ENCODE results near the gene PICALM. TPM values are rescaled to one million over a fixed set of nuclear protein-coding genes. Genes with fewer than 3 reads are reported as not detected.
A peak's percentile ranks its signal among the peaks of the same experiment; 100 is the strongest.

PICALM gene, protein sequence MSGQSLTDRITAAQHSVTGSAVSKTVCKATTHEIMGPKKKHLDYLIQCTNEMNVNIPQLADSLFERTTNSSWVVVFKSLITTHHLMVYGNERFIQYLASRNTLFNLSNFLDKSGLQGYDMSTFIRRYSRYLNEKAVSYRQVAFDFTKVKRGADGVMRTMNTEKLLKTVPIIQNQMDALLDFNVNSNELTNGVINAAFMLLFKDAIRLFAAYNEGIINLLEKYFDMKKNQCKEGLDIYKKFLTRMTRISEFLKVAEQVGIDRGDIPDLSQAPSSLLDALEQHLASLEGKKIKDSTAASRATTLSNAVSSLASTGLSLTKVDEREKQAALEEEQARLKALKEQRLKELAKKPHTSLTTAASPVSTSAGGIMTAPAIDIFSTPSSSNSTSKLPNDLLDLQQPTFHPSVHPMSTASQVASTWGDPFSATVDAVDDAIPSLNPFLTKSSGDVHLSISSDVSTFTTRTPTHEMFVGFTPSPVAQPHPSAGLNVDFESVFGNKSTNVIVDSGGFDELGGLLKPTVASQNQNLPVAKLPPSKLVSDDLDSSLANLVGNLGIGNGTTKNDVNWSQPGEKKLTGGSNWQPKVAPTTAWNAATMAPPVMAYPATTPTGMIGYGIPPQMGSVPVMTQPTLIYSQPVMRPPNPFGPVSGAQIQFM
- polyA plus RNA-seq (2011; rRNA removed) (195 and 212 TPM in 2 replicates), polyA plus RNA-seq (2017; fragmentation: RNase III; extraction: RNeasy Plus Mini Kit Qiagen cat#74134 plus additional on column Dnase treatment) (113 to 118 TPM (median 114 TPM) in 3 replicates), polyA minus RNA-seq (2011; rRNA and poly(A)+ RNA removed) (234 and 248 TPM in 2 replicates)
- 47.7 and 59.2 TPM in 2 replicates for polyA plus RNA-seq (2012; cell fraction: cytosol; rRNA removed)
- 36.6 and 46.8 TPM in 2 replicates for polyA plus RNA-seq (2012; cell fraction: nucleus; rRNA removed)

DNA sequence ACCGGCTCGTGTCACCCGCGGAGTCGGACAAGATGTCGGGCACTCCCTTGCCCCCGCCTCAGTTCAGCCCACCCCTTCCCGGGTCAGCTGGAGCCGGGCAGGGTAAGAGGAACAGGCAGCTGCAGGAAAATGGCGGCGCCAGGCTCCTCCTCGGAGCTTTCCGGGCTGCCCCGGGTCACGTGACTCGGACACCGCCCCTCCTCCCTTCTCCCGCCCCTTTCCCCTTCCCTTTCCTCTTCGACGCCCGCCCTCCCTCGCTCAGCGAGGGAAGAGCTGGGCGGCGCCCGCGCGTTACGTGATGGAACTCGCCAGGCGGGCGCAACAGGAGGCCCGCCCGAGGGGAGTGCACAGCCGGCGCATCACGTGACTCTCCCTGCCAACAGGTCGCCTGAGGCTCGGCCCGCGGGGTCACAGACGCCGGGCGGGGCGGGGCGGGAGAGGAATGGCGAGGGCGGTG is at the start of gene PICALM:
Gene PICALM, minus strand, starts transcription at position 134 of the 457 bp plus-strand sequence. CDS start 304 bp downstream, outside the sequence.
- WGBS (ENCODE audit: missing lambda C conversion rate): 0% methylated on average over 7 of the region's 48 CpGs
- ChIA-PET POLR2A (interaction anchor here (0.6 to 3.5 kb wide), 20 partner anchors 9 to 406 kb away, joined by 3 to 28 read pairs (median 4); partner anchors contain the start of genes CCDC83 and EED), CTCF (interaction anchor here (0.7 to 3.8 kb wide), 12 partner anchors 11 to 477 kb away, joined by 3 to 21 read pairs (median 4); partner anchors contain the start of gene CCDC83)
- peaks cover 35% of the 10 kb centered on the region for H3K4me1 ChIP-seq
- no peaks in the 10 kb centered on the region for H3K9me3 ChIP-seq
- DNase-seq (ENCODE audit: low read depth in 1 of 2, low spot score in 1 of 2) (peak; percentile 85 to 98), ATAC-seq (peak; percentile 85 to 91), FAIRE-seq (no peak)
- peak within 1 kb of the TSS; percentile 87 for H3K4me2 ChIP-seq
- H3K4me3 ChIP-seq: peak within 1 kb of the TSS; percentile 81
- peak within 1 kb of the TSS; percentile 91 to 98 for H3K27ac ChIP-seq
- TF ChIP-seq CHD2 (IDR thresholded peaks at IDR 0.05; ENCODE audit: low read length, partially characterized antibody) (peak; percentile 13), GATA3 (IDR thresholded peaks at IDR 0.05; ENCODE audit: borderline replicate concordance) (0 out of 2 replicates have a peak, but pooled peaks have one; percentile 7), RAD21 (conservative IDR thresholded peaks at IDR 0.05 in 1 of 2, IDR thresholded peaks at IDR 0.05 in 1 of 2) (peak in 1 of 2 experiments; percentile 23; a peak in 1 of 5 replicates), EHMT2 (IDR thresholded peaks at IDR 0.05; ENCODE audit: low read depth) (no peak), FOXS1 (CRISPR knock-in tag; IDR thresholded peaks at IDR 0.05) (peak; percentile 55; the same call in 1 of the 2 replicates), FOSL2 (IDR thresholded peaks at IDR 0.05) (no peak), FOSL2 (CRISPR knock-in tag; IDR thresholded peaks at IDR 0.05) (peak; percentile 20; the same call in 1 of the 2 replicates), NPAS2 (CRISPR knock-in tag; IDR thresholded peaks at IDR 0.05; ENCODE audit: borderline replicate concordance) (no peak), MAZ (IDR thresholded peaks at IDR 0.05; ENCODE audit: borderline replicate concordance, low read depth, low read length) (no peak; the same call in 1 of the 2 replicates), RFX5 (IDR thresholded peaks at IDR 0.05) (peak; percentile 74), POLR2A (IDR thresholded peaks at IDR 0.05; ENCODE audit: low read length) (peak; percentile 66), EHF (CRISPR knock-in tag; IDR thresholded peaks at IDR 0.05) (peak; percentile 27; the same call in 1 of the 2 replicates), HOXB13 (CRISPR knock-in tag; IDR thresholded peaks at IDR 0.05; ENCODE audit: low read depth) (0 out of 2 replicates have a peak, but pooled peaks have one; percentile 38), BHLHE40 (IDR thresholded peaks at IDR 0.05; ENCODE audit: low read depth, low read length) (peak; percentile 43; the same call in 1 of the 2 replicates), NR3C1 (IDR thresholded peaks at IDR 0.05) (no peak), JUN (IDR thresholded peaks at IDR 0.05) (peak in 1 of 2 experiments; percentile 87; a peak in 4 of 5 replicates), HOXB5 (CRISPR knock-in tag; IDR thresholded peaks at IDR 0.05) (peak; percentile 58)
- TF ChIP-seq, protein P1, sequence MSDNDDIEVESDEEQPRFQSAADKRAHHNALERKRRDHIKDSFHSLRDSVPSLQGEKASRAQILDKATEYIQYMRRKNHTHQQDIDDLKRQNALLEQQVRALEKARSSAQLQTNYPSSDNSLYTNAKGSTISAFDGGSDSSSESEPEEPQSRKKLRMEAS (IDR thresholded peaks at IDR 0.05): peak; percentile 79
- TF ChIP-seq, protein P2, sequence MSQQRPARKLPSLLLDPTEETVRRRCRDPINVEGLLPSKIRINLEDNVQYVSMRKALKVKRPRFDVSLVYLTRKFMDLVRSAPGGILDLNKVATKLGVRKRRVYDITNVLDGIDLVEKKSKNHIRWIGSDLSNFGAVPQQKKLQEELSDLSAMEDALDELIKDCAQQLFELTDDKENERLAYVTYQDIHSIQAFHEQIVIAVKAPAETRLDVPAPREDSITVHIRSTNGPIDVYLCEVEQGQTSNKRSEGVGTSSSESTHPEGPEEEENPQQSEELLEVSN (IDR thresholded peaks at IDR 0.05; ENCODE audit: borderline replicate concordance, low read depth): peak; percentile 54; the same call in 1 of the 2 replicates
- TF ChIP-seq, protein P3, sequence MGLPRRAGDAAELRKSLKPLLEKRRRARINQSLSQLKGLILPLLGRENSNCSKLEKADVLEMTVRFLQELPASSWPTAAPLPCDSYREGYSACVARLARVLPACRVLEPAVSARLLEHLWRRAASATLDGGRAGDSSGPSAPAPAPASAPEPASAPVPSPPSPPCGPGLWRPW (IDR thresholded peaks at IDR 0.05): no peak
- TF ChIP-seq, protein P4, sequence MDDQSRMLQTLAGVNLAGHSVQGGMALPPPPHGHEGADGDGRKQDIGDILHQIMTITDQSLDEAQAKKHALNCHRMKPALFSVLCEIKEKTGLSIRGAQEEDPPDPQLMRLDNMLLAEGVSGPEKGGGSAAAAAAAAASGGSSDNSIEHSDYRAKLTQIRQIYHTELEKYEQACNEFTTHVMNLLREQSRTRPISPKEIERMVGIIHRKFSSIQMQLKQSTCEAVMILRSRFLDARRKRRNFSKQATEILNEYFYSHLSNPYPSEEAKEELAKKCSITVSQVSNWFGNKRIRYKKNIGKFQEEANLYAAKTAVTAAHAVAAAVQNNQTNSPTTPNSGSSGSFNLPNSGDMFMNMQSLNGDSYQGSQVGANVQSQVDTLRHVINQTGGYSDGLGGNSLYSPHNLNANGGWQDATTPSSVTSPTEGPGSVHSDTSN (IDR thresholded peaks at IDR 0.05): peak; percentile 67; the same call in 1 of the 2 replicates
- TF ChIP-seq, protein P5, sequence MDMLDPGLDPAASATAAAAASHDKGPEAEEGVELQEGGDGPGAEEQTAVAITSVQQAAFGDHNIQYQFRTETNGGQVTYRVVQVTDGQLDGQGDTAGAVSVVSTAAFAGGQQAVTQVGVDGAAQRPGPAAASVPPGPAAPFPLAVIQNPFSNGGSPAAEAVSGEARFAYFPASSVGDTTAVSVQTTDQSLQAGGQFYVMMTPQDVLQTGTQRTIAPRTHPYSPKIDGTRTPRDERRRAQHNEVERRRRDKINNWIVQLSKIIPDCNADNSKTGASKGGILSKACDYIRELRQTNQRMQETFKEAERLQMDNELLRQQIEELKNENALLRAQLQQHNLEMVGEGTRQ (IDR thresholded peaks at IDR 0.05): peak; percentile 99
- TF ChIP-seq, protein P6, sequence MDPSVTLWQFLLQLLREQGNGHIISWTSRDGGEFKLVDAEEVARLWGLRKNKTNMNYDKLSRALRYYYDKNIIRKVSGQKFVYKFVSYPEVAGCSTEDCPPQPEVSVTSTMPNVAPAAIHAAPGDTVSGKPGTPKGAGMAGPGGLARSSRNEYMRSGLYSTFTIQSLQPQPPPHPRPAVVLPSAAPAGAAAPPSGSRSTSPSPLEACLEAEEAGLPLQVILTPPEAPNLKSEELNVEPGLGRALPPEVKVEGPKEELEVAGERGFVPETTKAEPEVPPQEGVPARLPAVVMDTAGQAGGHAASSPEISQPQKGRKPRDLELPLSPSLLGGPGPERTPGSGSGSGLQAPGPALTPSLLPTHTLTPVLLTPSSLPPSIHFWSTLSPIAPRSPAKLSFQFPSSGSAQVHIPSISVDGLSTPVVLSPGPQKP (IDR thresholded peaks at IDR 0.05; ENCODE audit: low read depth, low read length): no peak

All from A549 (cell line).